ENCODE data around the gene CR1.
"Not testable (repeated sequence)": the region's sequence is repeated elsewhere in the genome, so short reads cannot be mapped to it uniquely, and the experiment has no call there.

Gene CR1

DNA sequence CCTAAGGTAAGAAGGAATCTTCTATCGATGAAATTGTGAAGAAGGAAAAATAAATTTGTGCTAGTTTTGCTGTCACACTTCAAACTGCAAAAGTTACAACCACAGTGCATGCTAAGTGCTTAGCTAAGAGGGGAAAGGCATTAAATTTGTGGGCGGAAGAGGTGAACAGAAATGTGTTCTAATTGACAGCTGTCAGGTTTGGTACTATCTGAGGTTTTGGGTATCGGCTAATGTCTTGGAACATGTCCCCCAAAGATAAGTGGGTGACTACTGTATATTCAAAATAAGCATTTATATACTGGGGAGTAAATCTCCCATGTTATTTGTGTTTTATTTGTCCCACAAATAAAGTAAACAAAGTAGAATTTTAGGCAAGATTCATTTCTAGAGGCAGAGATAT is 8.0 kb downstream of the CR1 start:
- DNase-seq (ENCODE audit: low read depth) = no peak

DNA sequence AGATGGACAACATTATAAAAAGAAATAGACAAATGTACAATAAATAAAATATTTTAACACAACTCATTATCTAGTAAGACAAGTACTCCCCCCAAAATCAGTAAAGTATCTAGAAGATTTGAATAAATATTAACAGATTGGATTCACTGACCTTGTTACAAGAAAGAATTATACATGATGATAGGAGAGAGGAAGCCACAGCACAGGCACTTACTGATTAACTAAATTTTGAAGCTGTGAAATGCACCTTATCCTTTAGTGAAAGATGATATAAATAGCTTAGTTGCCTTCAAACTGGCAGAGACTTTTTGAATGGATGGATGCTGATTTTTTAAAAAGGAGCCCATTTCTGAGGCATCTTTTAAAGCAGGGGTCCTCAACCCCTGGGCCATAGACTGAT is 8.5 kb downstream of the CR1 start:
- no peak for DNase-seq (ENCODE audit: low read depth)

- DNase-seq (ENCODE audit: low read depth) = no peak
Measured at GRCh38 chr1:207510444-207510843, 14.5 kb downstream of the CR1 start.

- no peak for DNase-seq (ENCODE audit: low read depth)
Measured at GRCh38 chr1:207514890-207515289, 18.9 kb downstream of the CR1 start.

GRCh38 chr1:207516729-207517128 is 20.8 kb downstream of the CR1 start:
- no peak for DNase-seq (ENCODE audit: low read depth)

- no peak for DNase-seq (ENCODE audit: low read depth)
Measured at GRCh38 chr1:207518608-207519236, 22.8 kb downstream of the CR1 start.

DNA sequence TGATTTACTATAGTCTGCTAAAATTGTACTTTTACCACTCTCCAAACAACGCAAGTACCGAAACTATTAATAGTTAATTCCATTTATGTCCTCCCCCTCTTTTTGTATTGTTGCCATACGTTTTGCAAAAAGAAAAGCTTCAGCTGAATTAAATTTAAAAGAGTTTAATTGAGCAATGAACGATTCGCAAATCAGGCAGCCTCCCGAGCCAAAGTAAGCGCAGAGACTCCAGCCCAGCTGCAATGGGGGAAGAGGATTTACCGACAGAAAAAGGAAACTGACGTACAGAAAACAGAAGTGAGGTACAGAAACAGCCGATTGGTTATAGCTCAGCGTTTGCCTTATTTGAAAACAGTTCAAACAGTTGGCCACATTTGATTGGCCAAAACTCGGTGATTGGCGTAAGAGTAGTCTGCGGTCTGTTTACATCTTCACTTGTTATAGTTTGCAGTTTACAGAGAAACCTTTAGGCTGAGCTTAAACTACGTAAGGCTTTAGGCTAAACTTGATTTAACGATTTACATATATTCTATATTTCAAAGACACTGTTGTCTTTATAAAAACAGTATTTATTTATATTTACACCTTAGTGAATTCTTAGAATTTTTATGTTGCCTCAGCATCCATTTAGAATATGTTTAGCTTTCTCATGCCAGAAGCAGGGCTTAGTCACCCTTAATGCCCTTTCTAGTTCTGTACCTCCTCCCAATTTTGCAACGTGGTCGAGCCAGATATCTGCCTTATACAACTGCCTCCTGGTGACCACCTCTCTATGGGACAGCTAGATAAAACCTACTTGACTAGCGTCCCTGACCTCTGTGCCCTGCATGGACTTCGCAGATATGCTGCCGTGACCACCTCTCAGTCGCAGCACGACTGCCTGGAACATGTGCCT is 23.8 kb downstream of the CR1 start:
- DNase-seq (ENCODE audit: low read depth) = no peak

DNA sequence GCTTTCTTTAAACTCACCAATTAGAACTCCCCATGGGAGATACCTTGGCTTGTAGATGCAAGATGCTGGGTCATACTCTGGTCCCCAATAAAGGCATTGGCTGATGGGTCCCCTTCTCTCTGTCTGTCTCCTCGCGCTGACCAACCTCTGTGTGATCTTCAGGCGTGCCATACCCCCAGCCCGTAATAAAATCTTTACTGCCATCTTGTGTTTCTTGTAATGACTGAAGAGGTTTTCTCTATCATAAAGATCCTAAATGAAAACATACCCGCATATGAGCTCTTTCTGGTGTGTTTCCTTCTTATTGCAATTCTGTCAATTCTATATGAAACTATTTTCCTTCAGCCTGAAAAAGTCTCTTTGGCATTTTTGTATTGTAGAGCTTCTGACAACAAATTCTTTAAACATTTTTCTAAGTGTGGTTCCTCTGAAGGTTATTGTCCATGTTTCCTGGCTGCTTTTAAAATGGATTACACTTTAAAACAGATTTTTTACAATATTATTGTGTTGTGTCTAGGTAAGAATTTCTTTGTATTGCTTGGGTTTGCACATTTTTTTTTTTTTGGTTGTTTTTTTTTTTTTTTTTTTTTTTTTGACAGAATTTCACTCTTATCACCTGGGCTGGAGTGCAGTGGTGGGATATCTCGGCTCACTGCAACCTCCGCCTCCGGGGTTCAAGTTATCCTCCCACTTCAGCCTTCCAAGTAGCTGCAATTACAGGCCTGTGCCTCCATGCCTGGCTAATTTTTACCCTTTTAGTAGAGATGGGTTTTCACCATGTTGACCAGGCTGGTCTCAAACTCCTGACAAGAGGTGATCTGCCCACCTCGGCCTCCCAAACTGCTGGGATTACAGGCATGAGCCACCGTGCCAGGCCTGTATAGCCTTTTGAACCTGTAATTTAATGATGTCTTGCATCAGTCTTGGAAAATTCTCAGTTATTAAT is 24.7 kb downstream of the CR1 start:
- DNase-seq (ENCODE audit: low read depth) = not testable (repeated sequence)

- DNase-seq (ENCODE audit: low read depth) = not testable (repeated sequence)
Measured at GRCh38 chr1:207525239-207525638, 29.3 kb downstream of the CR1 start.

- DNase-seq (ENCODE audit: low read depth) = not testable (repeated sequence)
Measured at GRCh38 chr1:207528401-207528800, 32.4 kb downstream of the CR1 start.

- not testable (repeated sequence) for DNase-seq (ENCODE audit: low read depth)
Measured at GRCh38 chr1:207536263-207536662, 40.3 kb downstream of the CR1 start.

DNA sequence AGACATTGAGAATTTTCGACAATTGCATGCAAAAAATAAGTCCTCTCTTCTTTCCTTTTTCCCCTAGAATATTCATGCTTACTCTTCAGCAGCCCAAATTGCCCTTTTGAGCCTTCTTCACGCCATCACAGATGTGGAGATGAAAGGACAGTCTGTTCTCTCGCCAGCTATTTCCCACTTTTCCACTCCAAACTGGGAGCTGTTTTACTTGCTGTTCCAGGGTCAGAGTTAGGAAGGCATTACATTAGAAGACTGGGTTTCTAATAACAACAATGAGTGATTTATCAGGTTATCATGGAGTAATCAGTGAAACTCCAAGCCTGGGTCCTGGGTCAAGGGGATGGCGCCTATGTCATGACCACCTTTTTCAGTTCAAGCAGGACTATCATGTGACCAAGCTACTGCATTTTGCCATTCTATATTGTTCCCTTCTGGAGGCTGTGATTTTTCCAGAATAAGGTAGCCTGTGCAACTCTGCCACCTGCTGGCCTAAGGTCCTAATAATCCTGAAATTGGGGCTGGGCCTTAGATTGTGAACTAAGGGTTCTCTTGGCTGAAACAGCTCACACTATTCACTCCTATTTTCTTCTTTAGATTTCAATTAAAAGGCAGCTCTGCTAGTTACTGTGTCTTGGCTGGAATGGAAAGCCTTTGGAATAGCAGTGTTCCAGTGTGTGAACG is 50.9 kb downstream of the CR1 start:
- not testable (repeated sequence) for DNase-seq (ENCODE audit: low read depth)

DNA sequence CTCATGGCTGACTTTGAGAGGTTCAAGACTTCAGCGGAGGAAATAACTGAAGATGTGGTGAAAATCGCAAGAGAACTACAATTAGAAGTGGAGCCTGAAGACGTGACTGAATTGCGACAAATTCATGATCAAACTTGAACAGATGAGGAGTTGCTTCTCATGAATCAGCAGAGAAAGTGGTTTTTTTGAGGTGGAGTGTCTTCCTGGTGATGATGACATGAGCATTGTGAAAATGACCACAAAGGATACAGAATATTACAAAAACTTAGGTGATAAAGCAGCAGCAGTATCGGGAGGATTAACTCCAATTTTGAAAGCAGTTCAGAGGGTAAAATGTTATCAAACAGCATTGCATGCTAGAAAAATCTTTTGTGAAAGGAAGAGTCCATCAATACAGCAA is 58.9 kb downstream of the CR1 start:
- not testable (repeated sequence) for DNase-seq (ENCODE audit: low read depth)

GRCh38 chr1:207565546-207566468 is 69.8 kb downstream of the CR1 start:
- peak; percentile 1 for DNase-seq (ENCODE audit: low read depth)

DNA sequence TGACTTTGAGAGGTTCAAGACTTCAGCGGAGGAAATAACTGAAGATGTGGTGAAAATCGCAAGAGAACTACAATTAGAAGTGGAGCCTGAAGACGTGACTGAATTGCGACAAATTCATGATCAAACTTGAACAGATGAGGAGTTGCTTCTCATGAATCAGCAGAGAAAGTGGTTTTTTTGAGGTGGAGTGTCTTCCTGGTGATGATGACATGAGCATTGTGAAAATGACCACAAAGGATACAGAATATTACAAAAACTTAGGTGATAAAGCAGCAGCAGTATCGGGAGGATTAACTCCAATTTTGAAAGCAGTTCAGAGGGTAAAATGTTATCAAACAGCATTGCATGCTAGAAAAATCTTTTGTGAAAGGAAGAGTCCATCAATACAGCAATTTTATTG is 76.0 kb downstream of the CR1 start:
- not testable (repeated sequence) for DNase-seq (ENCODE audit: low read depth)

DNA sequence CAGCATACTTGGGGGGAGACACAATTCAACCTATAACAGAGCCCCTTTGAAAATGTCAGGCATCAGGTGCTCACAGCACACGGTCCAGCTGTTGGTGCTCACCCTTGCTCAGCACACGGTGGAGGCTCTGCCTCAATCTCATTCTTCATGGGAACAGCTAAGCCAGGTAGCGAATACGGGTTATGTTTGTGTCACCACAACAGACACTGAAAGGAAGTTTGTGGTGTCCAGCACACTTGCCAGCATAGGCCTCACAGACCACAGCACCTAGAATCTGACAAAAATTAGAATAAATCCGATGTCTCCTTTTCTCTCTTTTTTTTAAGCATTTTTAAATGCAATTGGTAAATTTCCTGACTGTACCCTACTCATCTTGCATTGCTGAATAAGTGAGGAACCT is 77.1 kb downstream of the CR1 start:
- DNase-seq (ENCODE audit: low read depth) = not testable (repeated sequence)

DNA sequence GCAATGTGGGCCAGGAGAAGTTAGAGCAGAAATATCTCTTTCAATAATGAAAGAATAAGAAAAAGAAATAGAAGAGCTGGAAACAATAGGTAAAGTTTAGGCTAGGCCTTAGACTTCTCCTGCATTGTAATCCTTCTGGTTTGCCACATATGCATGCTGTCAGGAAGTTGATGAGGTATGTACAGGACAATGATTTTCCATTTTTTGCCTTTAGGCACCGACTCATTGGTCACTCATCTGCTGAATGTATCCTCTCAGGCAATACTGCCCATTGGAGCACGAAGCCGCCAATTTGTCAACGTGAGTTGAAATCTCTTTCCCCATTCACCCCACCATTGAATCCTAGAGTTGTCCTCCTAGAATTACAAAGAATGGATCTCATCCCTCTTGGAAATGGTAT is 79.4 kb downstream of the CR1 start:
- DNase-seq (ENCODE audit: low read depth) = not testable (repeated sequence)

DNA sequence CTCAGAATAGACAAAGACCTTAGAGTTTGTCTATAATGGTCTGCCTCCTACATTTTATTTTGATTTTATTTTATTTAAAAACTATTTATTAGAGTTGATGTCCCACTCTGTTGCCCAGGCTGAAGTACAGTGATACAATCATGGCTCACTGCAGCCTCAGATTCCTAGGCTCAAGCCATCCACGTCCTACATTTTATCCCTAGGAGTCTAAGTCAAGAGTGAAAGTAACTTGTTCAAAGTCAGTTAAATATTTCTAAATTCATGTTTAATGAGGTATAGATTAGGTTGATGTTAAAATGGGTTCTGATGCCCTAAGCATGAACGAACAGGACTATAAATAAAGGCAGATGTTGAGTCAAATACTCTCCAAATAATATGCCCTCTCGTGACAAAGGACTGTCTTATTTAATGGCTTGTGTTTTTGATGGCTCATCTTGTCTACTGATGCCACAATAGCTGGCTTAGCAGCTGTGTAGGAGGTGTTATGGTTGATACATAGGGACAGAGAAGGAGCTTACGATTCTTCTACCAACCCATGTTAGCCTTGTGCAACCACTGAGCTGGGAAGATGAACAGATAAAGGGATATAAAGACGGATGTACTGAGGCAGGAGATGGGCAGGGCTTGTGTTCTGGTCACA is 83.0 kb downstream of the CR1 start:
- no peak for DNase-seq (ENCODE audit: low read depth)

DNA sequence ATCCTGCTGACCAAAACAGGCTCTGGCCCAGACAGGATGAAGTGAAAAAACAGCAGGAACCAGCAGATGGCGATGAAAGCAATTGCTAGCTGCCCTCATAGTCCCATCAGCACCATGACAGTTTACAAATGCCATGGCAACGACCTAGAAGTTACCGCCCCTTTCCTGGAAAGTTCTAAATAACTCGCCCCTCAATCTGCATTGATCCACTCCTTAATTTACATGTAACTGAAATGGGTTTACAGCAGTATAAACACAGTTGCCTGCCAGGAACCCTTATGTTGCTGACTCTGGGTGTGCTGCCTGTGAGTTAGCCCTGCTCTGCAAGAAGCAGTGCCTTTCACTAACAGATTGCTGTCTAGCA is 83.5 kb downstream of the CR1 start:
- DNase-seq (ENCODE audit: low read depth) = peak; percentile 45

- no peak for DNase-seq (ENCODE audit: low read depth)
Measured at GRCh38 chr1:207581496-207582153, 85.7 kb downstream of the CR1 start.

Data from stromal cell of bone marrow (primary cell).